Nephron progenitor cell (in vitro differentiated cells): Measurements from ENCODE around the gene NPFFR2.
"Not testable (repeated sequence)": the region's sequence is repeated elsewhere in the genome, so short reads cannot be mapped to it uniquely, and the experiment has no call there.

Experiments used
- DNase-seq: peaks from one replicate; pipeline ENCODE4 v3.0.0; 2021
- H3K27ac Mint-ChIP-seq: 2 replicates; pipeline ENCODE4 v1.8.0; 2021; ENCODE audit warnings: mild to moderate bottlenecking, moderate library complexity, mixed read lengths
- H3K27me3 Mint-ChIP-seq: 2 replicates; pipeline ENCODE4 v1.8.0; 2021; ENCODE audit warnings: mild to moderate bottlenecking, low read depth, mixed read lengths; ENCODE audit not compliant: poor library complexity
- H3K36me3 Mint-ChIP-seq: 2 replicates; pipeline ENCODE4 v1.8.0; 2021; ENCODE audit warnings: low read depth, mixed read lengths
- H3K4me1 Mint-ChIP-seq: 2 replicates; pipeline ENCODE4 v1.8.0; 2021; ENCODE audit warnings: mixed read lengths
- H3K4me3 Mint-ChIP-seq: 2 replicates; pipeline ENCODE4 v1.8.0; 2021; ENCODE audit warnings: mild to moderate bottlenecking, moderate library complexity, mixed read lengths
- H3K9me3 Mint-ChIP-seq: 2 replicates; pipeline ENCODE4 v1.8.0; 2021; ENCODE audit warnings: mild to moderate bottlenecking, moderate library complexity, mixed read lengths
- TF ChIP-seq, protein P1 (sequence below): fragments of 200-600 bp; sonication (generic); IDR thresholded peaks from 2 replicates; pipeline ENCODE4 v1.5.0; 2021; ENCODE audit warnings: antibody characterized with exemption

Gene NPFFR2

DNA sequence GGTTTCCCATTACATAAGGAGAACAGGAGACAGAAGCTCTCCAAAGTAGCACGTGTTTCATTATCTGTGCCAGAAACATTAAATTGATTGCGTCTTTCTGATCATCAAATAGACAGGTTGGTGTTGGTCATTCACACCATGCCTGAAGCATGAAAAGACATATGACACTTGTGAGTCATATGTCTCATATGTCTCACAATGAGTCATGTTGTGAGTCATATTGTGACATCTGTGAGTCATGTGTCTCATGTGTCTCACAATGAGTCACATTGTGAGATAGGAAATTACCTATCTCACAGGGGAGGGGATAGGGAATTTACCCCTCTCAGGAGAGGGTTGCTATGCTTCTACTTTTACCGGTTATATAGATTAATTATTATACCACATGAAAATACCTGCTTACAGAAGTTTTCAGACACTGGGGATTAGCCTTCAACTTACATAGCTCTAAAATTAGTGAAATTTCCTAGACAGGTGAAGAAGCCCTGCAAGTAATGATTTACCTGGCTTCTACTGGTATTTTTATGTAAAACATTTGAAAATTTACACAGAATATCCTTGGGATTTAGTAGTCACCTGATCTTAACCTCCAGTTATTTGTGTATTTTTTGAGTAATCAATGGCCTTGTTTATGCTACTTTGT, 80.8 kb downstream of the NPFFR2 start:
- H3K27ac Mint-ChIP-seq, result no peak overlapping the region
- no peaks in the 10 kb centered on the region for H3K4me1 Mint-ChIP-seq
- no peak overlapping the region for H3K4me3 Mint-ChIP-seq
- no peaks in the 10 kb centered on the region for H3K9me3 Mint-ChIP-seq
- no peaks in the 10 kb centered on the region for H3K36me3 Mint-ChIP-seq
- DNase-seq, result no peak
- peaks cover 3% of the 10 kb centered on the region for H3K27me3 Mint-ChIP-seq
- TF ChIP-seq, protein P1, sequence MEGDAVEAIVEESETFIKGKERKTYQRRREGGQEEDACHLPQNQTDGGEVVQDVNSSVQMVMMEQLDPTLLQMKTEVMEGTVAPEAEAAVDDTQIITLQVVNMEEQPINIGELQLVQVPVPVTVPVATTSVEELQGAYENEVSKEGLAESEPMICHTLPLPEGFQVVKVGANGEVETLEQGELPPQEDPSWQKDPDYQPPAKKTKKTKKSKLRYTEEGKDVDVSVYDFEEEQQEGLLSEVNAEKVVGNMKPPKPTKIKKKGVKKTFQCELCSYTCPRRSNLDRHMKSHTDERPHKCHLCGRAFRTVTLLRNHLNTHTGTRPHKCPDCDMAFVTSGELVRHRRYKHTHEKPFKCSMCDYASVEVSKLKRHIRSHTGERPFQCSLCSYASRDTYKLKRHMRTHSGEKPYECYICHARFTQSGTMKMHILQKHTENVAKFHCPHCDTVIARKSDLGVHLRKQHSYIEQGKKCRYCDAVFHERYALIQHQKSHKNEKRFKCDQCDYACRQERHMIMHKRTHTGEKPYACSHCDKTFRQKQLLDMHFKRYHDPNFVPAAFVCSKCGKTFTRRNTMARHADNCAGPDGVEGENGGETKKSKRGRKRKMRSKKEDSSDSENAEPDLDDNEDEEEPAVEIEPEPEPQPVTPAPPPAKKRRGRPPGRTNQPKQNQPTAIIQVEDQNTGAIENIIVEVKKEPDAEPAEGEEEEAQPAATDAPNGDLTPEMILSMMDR, result no peak

DNA sequence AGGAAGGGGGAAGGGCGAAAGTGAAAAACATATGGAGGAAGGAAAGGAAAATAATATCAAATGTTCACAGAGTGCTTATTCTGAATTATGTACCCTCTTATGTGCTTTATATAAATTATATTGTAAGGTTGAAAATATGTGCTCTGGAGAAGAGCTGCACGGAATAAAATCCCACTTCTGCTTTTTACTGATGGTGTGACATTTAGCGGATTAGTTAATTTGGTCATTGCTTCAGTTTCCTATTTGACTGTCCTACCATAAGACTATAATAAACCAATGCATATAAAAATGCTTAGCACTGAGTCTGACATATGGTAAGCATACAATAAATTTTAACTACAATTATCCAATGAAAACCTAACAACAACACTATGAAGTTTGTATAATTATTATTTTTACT, 86.2 kb downstream of the NPFFR2 start:
- TF ChIP-seq, protein P1, result no peak
- Mint-ChIP-seq H3K27ac (no peak overlapping the region), H3K36me3 (no peaks in the 10 kb centered on the region), H3K4me3 (no peak overlapping the region), H3K27me3 (peaks cover 9% of the 10 kb centered on the region), H3K4me1 (no peaks in the 10 kb centered on the region), H3K9me3 (peaks cover 5% of the 10 kb centered on the region)
- no peak for DNase-seq

DNA sequence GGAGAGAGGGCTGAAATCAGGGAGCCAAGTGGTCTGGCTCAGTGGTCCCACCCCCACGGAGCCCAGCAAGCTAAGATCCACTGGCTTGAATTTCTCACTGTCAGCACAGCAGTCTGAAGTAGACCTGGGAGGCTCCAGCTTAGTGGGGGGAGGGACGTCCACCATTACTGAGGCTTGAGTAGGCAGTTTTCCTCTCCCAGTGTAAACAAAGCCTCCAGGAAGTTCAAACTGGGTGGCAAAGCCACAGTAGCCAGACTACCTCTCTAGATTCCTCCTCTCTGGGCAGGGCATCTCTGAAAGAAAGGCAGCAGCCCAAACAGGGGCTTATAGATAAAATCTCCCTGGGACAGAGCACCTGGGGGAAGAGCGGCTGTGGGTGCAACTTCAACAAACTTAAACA, 88.1 kb downstream of the NPFFR2 start:
- DNase-seq, result no peak
- Mint-ChIP-seq H3K4me1 (no peaks in the 10 kb centered on the region), H3K27ac (no peak overlapping the region), H3K4me3 (no peak overlapping the region), H3K27me3 (peaks cover 9% of the 10 kb centered on the region), H3K36me3 (no peaks in the 10 kb centered on the region), H3K9me3 (peaks cover 5% of the 10 kb centered on the region)
- TF ChIP-seq, protein P1, result no peak

DNA sequence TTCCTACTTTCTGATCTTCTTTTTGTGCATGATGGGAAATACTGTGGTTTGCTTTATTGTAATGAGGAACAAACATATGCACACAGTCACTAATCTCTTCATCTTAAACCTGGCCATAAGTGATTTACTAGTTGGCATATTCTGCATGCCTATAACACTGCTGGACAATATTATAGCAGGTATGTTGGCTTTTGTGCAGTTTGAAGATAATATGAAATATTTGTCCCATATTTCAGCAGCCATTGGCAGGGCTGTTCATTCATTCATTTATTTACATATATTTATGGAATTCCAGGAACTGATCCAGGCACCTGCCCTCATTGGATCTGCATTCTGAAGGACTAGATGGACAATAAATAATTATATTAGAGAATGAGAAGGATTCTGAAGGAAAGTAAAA, 96.9 kb downstream of the NPFFR2 start:
- Mint-ChIP-seq H3K27ac (no peak overlapping the region), H3K27me3 (peaks cover 2% of the 10 kb centered on the region), H3K4me3 (no peak overlapping the region), H3K4me1 (no peaks in the 10 kb centered on the region), H3K9me3 (no peaks in the 10 kb centered on the region), H3K36me3 (no peaks in the 10 kb centered on the region)
- DNase-seq, result no peak
- TF ChIP-seq, protein P1, result no peak

DNA sequence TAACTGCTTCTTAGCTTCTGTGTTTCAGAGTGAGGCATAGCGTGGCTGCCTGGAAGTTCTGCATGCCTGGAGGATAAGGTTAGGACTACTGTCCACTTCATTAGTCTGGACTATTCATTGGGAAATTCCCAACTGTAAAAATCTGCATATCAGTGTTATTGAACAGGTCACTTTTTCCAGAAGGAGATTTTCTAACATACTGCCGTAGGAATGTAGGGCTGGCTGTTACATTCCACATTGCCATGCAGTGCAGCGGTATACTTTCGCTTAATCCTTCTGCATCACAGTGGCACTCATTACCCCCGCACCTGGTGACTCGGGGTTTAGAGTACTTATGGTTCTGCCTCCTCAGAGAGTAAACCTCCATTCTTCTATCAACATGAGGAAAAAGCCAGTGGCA, 104.6 kb downstream of the NPFFR2 start:
- no peaks in the 10 kb centered on the region for H3K27me3 Mint-ChIP-seq
- H3K4me3 Mint-ChIP-seq, result no peak overlapping the region
- no peak for DNase-seq
- TF ChIP-seq, protein P1, result no peak
- no peak overlapping the region for H3K27ac Mint-ChIP-seq
- peaks cover 8% of the 10 kb centered on the region for H3K9me3 Mint-ChIP-seq
- H3K4me1 Mint-ChIP-seq, result no peaks in the 10 kb centered on the region
- H3K36me3 Mint-ChIP-seq, result no peaks in the 10 kb centered on the region

DNA sequence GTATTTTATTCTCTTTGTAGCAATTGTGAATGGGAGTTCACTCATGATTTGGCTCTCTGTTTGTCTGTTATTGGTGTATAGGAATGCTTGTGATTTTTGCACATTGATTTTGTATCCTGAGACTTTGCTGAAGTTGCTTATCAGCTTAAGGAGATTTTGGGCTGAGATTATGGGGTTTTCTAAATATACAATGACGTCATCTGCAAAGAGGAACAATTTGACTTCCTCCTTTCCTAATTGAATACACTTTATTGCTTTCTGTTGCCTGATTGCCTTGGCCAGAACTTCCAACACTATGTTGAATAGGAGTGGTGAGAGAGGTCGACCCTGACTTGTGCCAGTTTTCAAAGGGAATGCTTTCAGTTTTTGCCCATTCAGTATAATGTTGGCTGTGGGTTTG, 108.2 kb downstream of the NPFFR2 start:
- H3K27me3 Mint-ChIP-seq, H3K4me1 Mint-ChIP-seq, H3K4me3 Mint-ChIP-seq, H3K36me3 Mint-ChIP-seq, H3K27ac Mint-ChIP-seq, H3K9me3 Mint-ChIP-seq, DNase-seq: not testable (repeated sequence)
